Activated T-helper 2 cell treated with anti-CD3 and anti-CD28 coated beads, Interferon-gamma antibody, Interleukin-2, Interleukin-4, amounts not matched to agents 10 μg/mL and 5 μg/mL and 100 μg/mL, durations not matched to agents 14 hours and 24 hours and 36 hours (primary cell): Measurements from ENCODE around the gene TAGLN. TPM values are rescaled to one million over a fixed set of nuclear protein-coding genes. Genes with fewer than 3 reads are reported as not detected.

Experiments
- DNase-seq: peaks from one replicate; pipeline ENCODE4 v3.0.0; 2021; ENCODE audit warnings: low spot score
- H3K27ac Mint-ChIP-seq: one replicate; pipeline ENCODE4 v1.8.0; 2021; ENCODE audit warnings: mixed read lengths
- H3K27me3 Mint-ChIP-seq: one replicate; pipeline ENCODE4 v1.8.0; 2021; ENCODE audit warnings: low read depth, mixed read lengths
- H3K36me3 Mint-ChIP-seq: one replicate; pipeline ENCODE4 v1.8.0; 2021; ENCODE audit warnings: low read depth, mixed read lengths
- H3K4me1 Mint-ChIP-seq: one replicate; pipeline ENCODE4 v1.8.0; 2021; ENCODE audit warnings: low read depth, mixed read lengths
- H3K4me3 Mint-ChIP-seq: one replicate; pipeline ENCODE4 v1.8.0; 2021; ENCODE audit warnings: low read depth, mild to moderate bottlenecking, moderate library complexity, mixed read lengths
- H3K9me3 Mint-ChIP-seq: one replicate; pipeline ENCODE4 v1.8.0; 2021; ENCODE audit warnings: mixed read lengths
- intact Hi-C: fragments of 100-400 bp; cut with micrococcal nuclease; formaldehyde crosslinking; loops from one replicate; pipeline ENCODE4 v1.15.1; 2023
- total RNA-seq: library from RNA; stranded (reverse); gene quantifications from 2 replicates; pipeline ENCODE4 v1.2.3, GENCODE V29; 2022

Gene TAGLN
- total RNA-seq: 3.1 and 3.8 TPM in 2 replicates

- no peak within 1 kb of the TSS for H3K27ac Mint-ChIP-seq
- H3K27me3 Mint-ChIP-seq: no peaks in the 10 kb centered on the region
- H3K4me3 Mint-ChIP-seq: no peak within 1 kb of the TSS
- H3K9me3 Mint-ChIP-seq: no peaks in the 10 kb centered on the region
- peaks cover 15% of the 10 kb centered on the region for H3K36me3 Mint-ChIP-seq
- DNase-seq: no peak
- no peaks in the 10 kb centered on the region for H3K4me1 Mint-ChIP-seq
- intact Hi-C loops: no loop called here
These were observed at the start of gene TAGLN for GRCh38 chr11:117199053-117199915. Gene TAGLN, plus strand, starts transcription at chr11:117199370. Its CDS starts 3,644 bp downstream, at chr11:117203014.

DNA sequence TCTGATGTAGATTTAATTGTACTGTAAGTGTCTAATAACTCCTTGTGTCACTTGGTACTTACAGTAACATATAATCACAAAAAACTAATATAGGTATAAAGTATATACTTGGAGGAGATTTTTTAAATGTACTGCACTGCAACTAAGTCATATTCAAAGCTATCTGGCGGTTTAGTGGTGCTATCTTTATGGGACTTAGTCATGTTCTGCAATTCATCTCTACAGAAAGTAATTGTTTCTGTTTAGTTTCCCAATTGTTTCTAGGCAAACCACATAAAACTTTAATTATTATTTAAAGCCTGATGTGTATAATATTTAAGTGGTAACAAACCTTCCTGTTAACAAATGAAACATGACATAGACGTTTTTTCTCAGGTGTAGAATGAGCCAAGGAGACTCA lies 47.1 kb upstream of the TAGLN start:
- peaks cover 47% of the 10 kb centered on the region for H3K36me3 Mint-ChIP-seq
- no peaks in the 10 kb centered on the region for H3K9me3 Mint-ChIP-seq
- H3K4me1 Mint-ChIP-seq: peaks cover 19% of the 10 kb centered on the region
- no peaks in the 10 kb centered on the region for H3K27me3 Mint-ChIP-seq
- intact Hi-C loops: no loop called here
- no peak overlapping the region for H3K27ac Mint-ChIP-seq
- H3K4me3 Mint-ChIP-seq: no peak overlapping the region
- no peak for DNase-seq

GRCh38 chr11:117154468-117154867 lies 44.7 kb upstream of the TAGLN start:
- H3K27me3 Mint-ChIP-seq: no peaks in the 10 kb centered on the region
- H3K27ac Mint-ChIP-seq: no peak overlapping the region
- H3K4me3 Mint-ChIP-seq: no peak overlapping the region
- H3K36me3 Mint-ChIP-seq: peaks cover 48% of the 10 kb centered on the region
- intact Hi-C loops: no loop called here
- DNase-seq: no peak
- no peaks in the 10 kb centered on the region for H3K9me3 Mint-ChIP-seq
- H3K4me1 Mint-ChIP-seq: peaks cover 14% of the 10 kb centered on the region

- Mint-ChIP-seq H3K9me3 (no peaks in the 10 kb centered on the region), H3K27ac (no peak overlapping the region), H3K4me1 (peaks cover 7% of the 10 kb centered on the region), H3K36me3 (peaks cover 46% of the 10 kb centered on the region), H3K4me3 (no peak overlapping the region), H3K27me3 (no peaks in the 10 kb centered on the region)
- intact Hi-C loops: no loop called here
- DNase-seq: no peak
These were observed 41.7 kb upstream of the TAGLN start for GRCh38 chr11:117157507-117157906.

DNA sequence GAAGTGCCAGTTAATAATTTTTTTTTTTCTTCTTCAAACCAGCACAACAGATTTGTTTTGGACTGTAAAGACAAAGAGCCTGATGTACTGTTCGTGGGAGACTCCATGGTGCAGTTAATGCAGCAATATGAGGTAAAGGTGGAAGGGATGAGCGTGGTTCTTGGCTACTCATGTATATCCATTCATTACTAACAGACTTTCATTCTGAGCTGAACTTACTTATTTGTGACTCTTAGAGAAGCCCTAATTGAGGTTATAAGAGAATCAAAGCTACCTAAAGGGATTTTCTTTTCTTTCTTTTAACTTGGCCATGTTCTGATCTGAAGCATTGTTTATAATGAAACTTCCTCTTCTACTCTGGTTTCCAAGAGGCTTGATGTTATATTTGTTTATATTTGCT lies 39.3 kb upstream of the TAGLN start:
- Mint-ChIP-seq H3K4me1 (peaks cover 4% of the 10 kb centered on the region), H3K27me3 (no peaks in the 10 kb centered on the region), H3K27ac (no peak overlapping the region), H3K4me3 (no peak overlapping the region), H3K36me3 (peaks cover 54% of the 10 kb centered on the region), H3K9me3 (no peaks in the 10 kb centered on the region)
- intact Hi-C loops: no loop called here
- DNase-seq: no peak

DNA sequence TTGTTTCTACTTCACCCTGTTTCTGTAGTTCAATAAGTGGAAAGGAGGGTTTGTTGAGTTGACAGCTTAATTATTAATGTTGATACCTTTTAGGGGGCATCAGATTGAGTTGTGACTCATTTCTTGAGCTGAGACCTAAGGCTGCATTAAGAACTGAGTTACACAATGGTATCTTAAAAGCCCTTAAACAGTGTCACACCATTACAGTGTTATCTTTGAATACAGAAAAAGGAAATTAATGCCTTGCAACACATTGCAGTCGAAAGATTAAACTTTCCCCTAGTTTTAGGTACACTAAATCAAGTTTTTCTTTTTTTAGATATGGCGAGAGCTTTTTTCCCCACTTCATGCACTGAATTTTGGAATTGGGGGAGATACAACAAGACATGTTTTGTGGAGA lies 38.3 kb upstream of the TAGLN start:
- H3K27ac Mint-ChIP-seq: no peak overlapping the region
- peaks cover 4% of the 10 kb centered on the region for H3K4me1 Mint-ChIP-seq
- intact Hi-C loops: no loop called here
- no peaks in the 10 kb centered on the region for H3K9me3 Mint-ChIP-seq
- no peak for DNase-seq
- H3K4me3 Mint-ChIP-seq: no peak overlapping the region
- H3K36me3 Mint-ChIP-seq: peaks cover 58% of the 10 kb centered on the region
- H3K27me3 Mint-ChIP-seq: no peaks in the 10 kb centered on the region

DNA sequence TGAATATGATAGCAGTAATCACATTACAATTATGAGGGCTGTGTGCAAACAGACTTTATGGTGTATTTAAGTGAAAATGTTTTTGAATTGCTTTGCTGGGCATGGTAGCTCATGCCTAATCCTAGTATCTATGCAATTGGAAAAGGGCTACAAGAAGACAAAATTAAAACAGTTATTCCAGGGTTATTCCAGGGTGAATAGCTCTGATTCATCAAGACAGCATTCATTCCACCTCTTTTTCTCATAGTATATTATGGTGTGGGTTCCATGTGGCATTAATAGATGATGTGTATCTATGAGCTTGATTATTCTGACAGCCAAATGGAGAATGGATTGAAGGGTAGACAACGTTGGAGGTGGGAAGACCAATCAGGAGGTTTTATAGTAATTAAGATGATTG lies 32.7 kb upstream of the TAGLN start:
- Mint-ChIP-seq H3K4me1 (no peaks in the 10 kb centered on the region), H3K27me3 (no peaks in the 10 kb centered on the region), H3K4me3 (no peak overlapping the region), H3K9me3 (no peaks in the 10 kb centered on the region), H3K27ac (no peak overlapping the region), H3K36me3 (peaks cover 65% of the 10 kb centered on the region)
- no peak for DNase-seq
- intact Hi-C loops: no loop called here

- Mint-ChIP-seq H3K36me3 (peaks cover 50% of the 10 kb centered on the region), H3K27me3 (no peaks in the 10 kb centered on the region), H3K4me3 (no peak overlapping the region), H3K9me3 (no peaks in the 10 kb centered on the region), H3K27ac (no peak overlapping the region), H3K4me1 (peaks cover 7% of the 10 kb centered on the region)
- intact Hi-C loops: no loop called here
- no peak for DNase-seq
These were observed 29.4 kb upstream of the TAGLN start for GRCh38 chr11:117169736-117170135.

GRCh38 chr11:117170210-117170609 lies 29.0 kb upstream of the TAGLN start:
- H3K27ac Mint-ChIP-seq: no peak overlapping the region
- peaks cover 48% of the 10 kb centered on the region for H3K36me3 Mint-ChIP-seq
- intact Hi-C loops: no loop called here

DNA sequence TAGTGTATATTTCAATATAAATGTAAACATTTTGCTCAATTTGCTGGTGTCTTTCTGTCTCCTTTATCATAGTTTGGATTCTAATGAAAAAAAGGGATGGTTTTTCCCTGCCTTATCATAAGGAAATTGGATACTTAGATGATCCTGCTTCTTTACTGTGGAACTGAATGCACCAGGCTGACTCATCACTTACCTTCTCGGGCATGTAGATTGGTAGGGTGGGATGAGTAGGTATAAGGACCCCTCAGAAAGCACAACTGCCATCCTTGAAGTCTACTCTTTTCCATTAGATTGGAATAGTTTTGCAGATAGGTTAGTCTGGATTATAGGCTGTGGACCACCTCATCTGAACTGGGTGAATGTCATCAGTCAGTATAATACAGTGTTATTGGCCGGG lies 28.2 kb upstream of the TAGLN start:
- no peak for DNase-seq
- H3K27ac Mint-ChIP-seq: no peak overlapping the region
- H3K36me3 Mint-ChIP-seq: peaks cover 41% of the 10 kb centered on the region
- no peak overlapping the region for H3K4me3 Mint-ChIP-seq
- intact Hi-C loops: no loop called here
- no peaks in the 10 kb centered on the region for H3K9me3 Mint-ChIP-seq
- no peaks in the 10 kb centered on the region for H3K27me3 Mint-ChIP-seq
- peaks cover 7% of the 10 kb centered on the region for H3K4me1 Mint-ChIP-seq

More at GRCh38 chr11:117170210-117170609, 29.0 kb upstream of the TAGLN start:
- no peaks in the 10 kb centered on the region for H3K27me3 Mint-ChIP-seq
- H3K9me3 Mint-ChIP-seq: no peaks in the 10 kb centered on the region
- no peak for DNase-seq
- no peak overlapping the region for H3K4me3 Mint-ChIP-seq
- H3K4me1 Mint-ChIP-seq: peaks cover 7% of the 10 kb centered on the region

DNA sequence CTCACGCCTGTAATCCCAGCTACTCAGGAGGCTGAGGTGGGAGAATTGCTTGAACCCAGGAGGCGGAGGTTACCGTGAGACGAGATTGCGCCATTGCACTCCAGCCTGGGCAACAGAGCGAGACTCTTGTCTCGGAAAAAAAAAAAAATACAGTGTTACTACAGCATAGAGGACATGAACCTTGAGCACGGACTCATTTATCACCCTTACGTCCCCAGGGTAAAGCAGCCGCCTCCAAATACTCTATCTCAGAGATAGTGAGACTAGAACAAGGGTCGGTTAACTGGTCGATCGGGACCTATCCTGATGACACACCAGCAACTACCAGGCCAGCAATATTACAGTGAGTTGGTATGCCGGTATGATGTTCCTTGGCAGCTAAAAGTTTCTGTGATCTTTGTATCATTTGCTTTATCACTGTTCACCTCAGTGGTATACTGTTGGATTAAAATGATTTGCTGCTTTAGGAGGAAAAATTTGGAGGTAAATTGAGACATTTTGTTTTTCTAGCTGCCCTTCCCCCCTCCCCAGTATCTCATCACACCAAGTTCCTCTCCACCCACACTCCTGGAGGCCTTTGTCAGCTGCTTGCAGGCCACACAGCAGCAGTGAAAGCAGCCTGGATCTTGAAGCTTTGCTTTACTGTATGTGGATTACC lies 27.6 kb upstream of the TAGLN start:
- Mint-ChIP-seq H3K27ac (peak overlapping the region; percentile 39), H3K4me1 (peaks cover 7% of the 10 kb centered on the region), H3K9me3 (no peaks in the 10 kb centered on the region), H3K27me3 (no peaks in the 10 kb centered on the region), H3K36me3 (peaks cover 36% of the 10 kb centered on the region), H3K4me3 (no peak overlapping the region)
- DNase-seq: no peak
- intact Hi-C loops: no loop called here

DNA sequence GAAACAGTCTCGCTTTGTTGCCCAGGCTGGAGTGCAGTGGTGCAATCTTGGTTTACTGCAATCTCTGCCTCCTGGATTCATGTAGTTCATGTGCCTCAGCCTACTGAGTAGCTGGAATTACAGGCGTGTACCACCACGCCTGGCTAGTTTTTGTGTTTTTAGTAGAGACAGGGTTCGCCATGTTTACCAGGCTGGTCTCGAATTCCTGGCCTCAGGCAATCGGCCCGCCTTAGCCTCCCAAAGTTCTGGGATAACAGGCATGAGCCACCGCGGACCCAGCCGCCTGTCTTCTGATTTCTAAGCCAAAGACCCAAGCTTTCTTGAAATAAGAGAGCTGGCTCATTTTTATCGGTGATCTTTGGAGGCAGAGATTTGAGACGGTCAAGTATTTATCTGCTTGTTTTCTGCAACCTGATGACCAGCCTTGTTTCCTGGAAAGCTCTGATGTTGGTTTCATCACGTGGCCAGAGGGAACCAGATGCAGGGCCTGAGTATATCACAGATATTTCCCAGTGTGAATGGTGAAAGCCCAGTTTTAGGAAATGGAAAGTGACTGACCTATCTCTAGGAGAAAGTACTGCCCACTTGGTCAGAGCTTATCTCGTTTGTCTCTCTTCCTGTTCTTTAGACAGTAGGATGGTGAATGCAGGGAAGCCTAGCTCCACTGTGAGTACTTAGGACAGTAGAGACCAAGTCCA lies 26.3 kb upstream of the TAGLN start:
- no peaks in the 10 kb centered on the region for H3K9me3 Mint-ChIP-seq
- H3K27me3 Mint-ChIP-seq: no peaks in the 10 kb centered on the region
- H3K27ac Mint-ChIP-seq: no peak overlapping the region
- H3K4me1 Mint-ChIP-seq: peaks cover 9% of the 10 kb centered on the region
- H3K36me3 Mint-ChIP-seq: peaks cover 25% of the 10 kb centered on the region
- no peak overlapping the region for H3K4me3 Mint-ChIP-seq
- DNase-seq: no peak
- intact Hi-C loops: no loop called here

GRCh38 chr11:117175104-117175503 lies 24.1 kb upstream of the TAGLN start:
- peaks cover 23% of the 10 kb centered on the region for H3K4me1 Mint-ChIP-seq
- intact Hi-C loops: no loop called here
- H3K27ac Mint-ChIP-seq: no peak overlapping the region
- H3K36me3 Mint-ChIP-seq: peaks cover 14% of the 10 kb centered on the region
- H3K4me3 Mint-ChIP-seq: no peak overlapping the region
- no peaks in the 10 kb centered on the region for H3K9me3 Mint-ChIP-seq
- no peak for DNase-seq
- H3K27me3 Mint-ChIP-seq: no peaks in the 10 kb centered on the region
